Lower leg skin (tissue), 3 donors: ENCODE measurements around the gene AMPH.

Source experiments
- POLR2A ChIP-seq, 2 donors: fragments of 450-650 bp; IDR thresholded peaks; one replicate each; pipeline ENCODE4 v1.6.1; 2016 to 2017; ENCODE audit warnings: antibody characterized with exemption in 2 of 2, mild to moderate bottlenecking in 1 of 2, moderate library complexity in 1 of 2
- TF ChIP-seq, protein P1 (sequence below), 3 donors: fragments of 450-650 bp; IDR thresholded peaks; one replicate each; pipeline ENCODE4 v1.5.1; 2016; ENCODE audit warnings: antibody characterized with exemption in 3 of 3, mild to moderate bottlenecking in 3 of 3, moderate library complexity in 2 of 3

- TF ChIP-seq, protein P1, sequence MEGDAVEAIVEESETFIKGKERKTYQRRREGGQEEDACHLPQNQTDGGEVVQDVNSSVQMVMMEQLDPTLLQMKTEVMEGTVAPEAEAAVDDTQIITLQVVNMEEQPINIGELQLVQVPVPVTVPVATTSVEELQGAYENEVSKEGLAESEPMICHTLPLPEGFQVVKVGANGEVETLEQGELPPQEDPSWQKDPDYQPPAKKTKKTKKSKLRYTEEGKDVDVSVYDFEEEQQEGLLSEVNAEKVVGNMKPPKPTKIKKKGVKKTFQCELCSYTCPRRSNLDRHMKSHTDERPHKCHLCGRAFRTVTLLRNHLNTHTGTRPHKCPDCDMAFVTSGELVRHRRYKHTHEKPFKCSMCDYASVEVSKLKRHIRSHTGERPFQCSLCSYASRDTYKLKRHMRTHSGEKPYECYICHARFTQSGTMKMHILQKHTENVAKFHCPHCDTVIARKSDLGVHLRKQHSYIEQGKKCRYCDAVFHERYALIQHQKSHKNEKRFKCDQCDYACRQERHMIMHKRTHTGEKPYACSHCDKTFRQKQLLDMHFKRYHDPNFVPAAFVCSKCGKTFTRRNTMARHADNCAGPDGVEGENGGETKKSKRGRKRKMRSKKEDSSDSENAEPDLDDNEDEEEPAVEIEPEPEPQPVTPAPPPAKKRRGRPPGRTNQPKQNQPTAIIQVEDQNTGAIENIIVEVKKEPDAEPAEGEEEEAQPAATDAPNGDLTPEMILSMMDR (IDR thresholded peaks at IDR 0.05): no peak
- no peak for TF ChIP-seq POLR2A (IDR thresholded peaks at IDR 0.05)
Measured at GRCh38 chr7:38413784-38414183, 217.4 kb downstream of the AMPH start.
